GM19193 (cell line): Measurements from ENCODE around the gene FST.

Source experiments
- POLR2A ChIP-seq: IDR thresholded peaks from 4 replicates; pipeline ENCODE4 v1.6.1; 2011; ENCODE audit not compliant: insufficient read depth, insufficient read length; ENCODE audit errors: extremely low read depth

The FST gene

GRCh38 chr5:53480416-53481158 lies at the start of gene FST:
FST (plus strand) TSS chr5:53480629; CDS start chr5:53480792, 163 bp downstream.
- no peak for TF ChIP-seq POLR2A

- TF ChIP-seq POLR2A: no peak
Measured at GRCh38 chr5:53431665-53432064, 48.8 kb upstream of the FST start.

GRCh38 chr5:53433026-53433425 lies 47.4 kb upstream of the FST start:
- TF ChIP-seq POLR2A: no peak

GRCh38 chr5:53434541-53434940 lies 45.9 kb upstream of the FST start:
- no peak for TF ChIP-seq POLR2A

- TF ChIP-seq POLR2A: no peak
Measured at GRCh38 chr5:53436480-53437191, 43.8 kb upstream of the FST start.

- TF ChIP-seq POLR2A: no peak
Measured at GRCh38 chr5:53438079-53438478, 42.4 kb upstream of the FST start.

GRCh38 chr5:53438486-53439472 lies 41.6 kb upstream of the FST start:
- TF ChIP-seq POLR2A: no peak

GRCh38 chr5:53442961-53443360 lies 37.5 kb upstream of the FST start:
- no peak for TF ChIP-seq POLR2A

GRCh38 chr5:53445569-53445968 lies 34.9 kb upstream of the FST start:
- no peak for TF ChIP-seq POLR2A

- TF ChIP-seq POLR2A: no peak
Measured at GRCh38 chr5:53446908-53447307, 33.5 kb upstream of the FST start.

- TF ChIP-seq POLR2A: no peak
Measured at GRCh38 chr5:53448851-53449250, 31.6 kb upstream of the FST start.

- no peak for TF ChIP-seq POLR2A
Measured at GRCh38 chr5:53453898-53454718, 26.3 kb upstream of the FST start.

GRCh38 chr5:53454719-53455000 lies 25.8 kb upstream of the FST start:
- no peak for TF ChIP-seq POLR2A

GRCh38 chr5:53456366-53456765 lies 24.1 kb upstream of the FST start:
- TF ChIP-seq POLR2A: no peak

GRCh38 chr5:53463909-53464621 lies 16.4 kb upstream of the FST start:
- no peak for TF ChIP-seq POLR2A

GRCh38 chr5:53464722-53465121 lies 15.7 kb upstream of the FST start:
- TF ChIP-seq POLR2A: no peak
